ENCODE measurements around the gene CGB8.

DNA sequence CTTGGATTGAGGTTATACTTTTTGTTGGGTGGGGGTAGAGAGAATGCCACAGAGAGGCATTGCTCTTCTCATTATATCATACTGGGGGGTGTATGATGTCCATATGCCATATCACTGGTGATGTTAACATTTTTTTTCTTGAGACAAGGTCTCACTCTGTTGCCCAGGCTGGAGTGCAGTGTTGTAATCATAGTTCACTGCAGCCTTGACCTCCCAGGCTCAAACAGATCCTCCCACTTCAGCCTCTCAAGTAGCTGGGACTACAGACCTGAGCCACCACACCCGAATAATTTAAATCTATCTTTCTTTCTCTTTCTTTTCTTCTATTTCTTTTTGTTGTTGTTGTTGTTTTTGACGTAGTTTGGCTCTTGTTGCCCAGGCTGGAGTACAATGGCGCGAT, 31.5 kb upstream of the CGB8 start:
- TF ChIP-seq REST (IDR thresholded peaks at IDR 0.05; ENCODE audit: insufficient read depth in 1 of 2, low read depth in 2 of 2, low read length in 2 of 2) (no peak), TAF1 (IDR thresholded peaks at IDR 0.05; ENCODE audit: borderline replicate concordance, insufficient read depth, low read length) (no peak), POLR2AphosphoS5 (IDR thresholded peaks at IDR 0.05; ENCODE audit: low read depth, low read length) (no peak), FOXP2 (optimal IDR thresholded peaks at IDR 0.05; ENCODE audit: borderline replicate concordance, extremely low read depth, extremely low read length, insufficient read depth) (no peak), SIN3A (IDR thresholded peaks at IDR 0.05; ENCODE audit: borderline replicate concordance, insufficient read depth, low read length) (no peak)

Measured in PFSK-1 (cell line).